Endometrium (tissue), 2 donors: Measurements from ENCODE around the gene MARVELD2.
"Not testable (repeated sequence)": the region's sequence is repeated elsewhere in the genome, so short reads cannot be mapped to it uniquely, and the experiment has no call there.

Experiments used
- FAIRE-seq: peaks from 2 replicates; lab custom pipeline; 2012; peaks lifted over from hg19 to GRCh38; lab: Jason Lieb, UNC
- donor health status: control.
- donor health status: control.

The MARVELD2 gene, protein sequence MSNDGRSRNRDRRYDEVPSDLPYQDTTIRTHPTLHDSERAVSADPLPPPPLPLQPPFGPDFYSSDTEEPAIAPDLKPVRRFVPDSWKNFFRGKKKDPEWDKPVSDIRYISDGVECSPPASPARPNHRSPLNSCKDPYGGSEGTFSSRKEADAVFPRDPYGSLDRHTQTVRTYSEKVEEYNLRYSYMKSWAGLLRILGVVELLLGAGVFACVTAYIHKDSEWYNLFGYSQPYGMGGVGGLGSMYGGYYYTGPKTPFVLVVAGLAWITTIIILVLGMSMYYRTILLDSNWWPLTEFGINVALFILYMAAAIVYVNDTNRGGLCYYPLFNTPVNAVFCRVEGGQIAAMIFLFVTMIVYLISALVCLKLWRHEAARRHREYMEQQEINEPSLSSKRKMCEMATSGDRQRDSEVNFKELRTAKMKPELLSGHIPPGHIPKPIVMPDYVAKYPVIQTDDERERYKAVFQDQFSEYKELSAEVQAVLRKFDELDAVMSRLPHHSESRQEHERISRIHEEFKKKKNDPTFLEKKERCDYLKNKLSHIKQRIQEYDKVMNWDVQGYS

DNA sequence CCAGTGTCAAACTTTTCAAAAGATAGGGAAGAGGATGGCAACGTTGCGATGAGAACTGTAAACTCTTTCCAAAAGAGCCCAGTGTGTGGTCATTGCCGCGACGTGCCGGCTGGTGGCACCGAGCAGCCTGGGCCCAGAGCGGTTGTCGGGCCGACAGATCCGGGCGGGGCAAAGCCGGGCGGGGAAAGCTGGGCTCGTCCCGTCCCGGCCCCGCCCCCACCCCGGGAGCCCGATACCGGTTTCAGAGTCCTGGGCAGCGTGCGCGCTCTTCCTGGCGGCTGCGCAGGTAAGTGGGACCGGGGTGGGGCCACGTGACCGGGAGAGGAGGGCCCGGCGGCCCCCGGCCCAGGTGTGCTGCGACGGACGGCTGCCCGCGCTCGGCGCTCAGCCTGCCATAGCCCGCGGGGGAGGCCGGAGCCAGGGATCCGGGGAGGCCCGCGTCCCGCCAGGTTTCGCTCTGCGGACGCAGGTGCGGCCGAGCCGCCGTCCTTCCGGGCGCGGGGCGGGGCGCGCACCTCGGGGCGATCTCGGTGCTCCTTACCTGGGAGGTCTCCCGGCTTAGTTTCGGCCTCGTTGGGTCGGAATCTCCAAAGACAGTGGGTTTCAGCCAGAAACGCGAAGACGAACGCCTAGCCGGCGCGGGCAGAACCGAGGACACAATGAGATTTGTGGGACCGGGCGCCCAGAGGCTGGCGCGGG is at the start of gene MARVELD2:
Gene MARVELD2, plus strand, starts transcription at position 232 of the 699 bp plus-strand sequence. CDS start 4,270 bp downstream, outside the sequence.
- no peak for FAIRE-seq

GRCh38 chr5:69367697-69368279 is 47.1 kb upstream of the MARVELD2 start:
- no peak for FAIRE-seq

GRCh38 chr5:69368458-69369339 is 46.2 kb upstream of the MARVELD2 start:
- FAIRE-seq: no peak

DNA sequence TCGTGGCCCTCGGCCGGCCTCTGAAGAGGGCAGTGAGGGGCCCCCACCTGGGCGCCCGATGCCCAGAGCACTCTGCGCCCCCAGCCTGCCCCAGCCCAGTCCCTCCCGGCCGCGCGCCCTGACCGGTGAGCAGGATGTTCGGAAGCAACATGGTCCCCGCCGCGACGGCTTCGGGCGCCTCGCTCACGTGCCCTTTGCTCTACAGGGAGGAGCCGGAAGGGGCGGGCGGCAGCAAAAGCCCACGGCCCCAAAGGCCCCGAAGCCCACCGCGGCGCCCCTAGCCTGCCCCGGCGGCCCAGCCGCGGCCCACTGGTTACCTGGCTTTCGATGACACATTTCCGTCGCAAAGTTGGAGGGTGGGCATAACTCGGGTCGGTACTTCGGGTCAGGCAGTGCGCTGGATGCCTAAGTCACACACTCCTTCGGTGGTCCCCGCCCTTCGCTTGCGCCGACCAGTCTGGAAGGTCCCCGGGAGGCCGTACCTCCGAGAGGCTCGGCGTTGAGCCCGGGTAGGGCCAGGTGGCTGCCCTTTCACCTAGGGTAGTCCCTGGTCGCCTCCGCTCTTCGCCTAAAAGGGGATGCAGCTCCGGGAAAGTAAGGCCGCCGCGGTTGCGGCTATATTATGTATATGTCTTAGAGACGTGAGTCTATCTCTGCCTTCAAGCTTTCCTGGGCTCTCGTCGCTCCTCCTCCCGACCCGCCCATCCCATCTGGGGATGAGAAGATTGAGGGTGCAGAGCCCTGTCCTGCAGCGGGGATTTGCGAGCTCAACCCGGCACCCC is 45.4 kb upstream of the MARVELD2 start, which contains the start of the genes AK6, RAD17 and TAF9:
Gene AK6, minus strand, starts transcription at position 181 of the 782 bp plus-strand sequence. Its CDS starts 30 bp downstream, at position 151.
Gene RAD17, plus strand, starts transcription at position 479 of the 782 bp plus-strand sequence. CDS start 2,391 bp downstream, outside the sequence.
Gene TAF9, minus strand, starts transcription at position 181 of the 782 bp plus-strand sequence. CDS start 3,783 bp downstream, outside the sequence.
- FAIRE-seq: no peak

DNA sequence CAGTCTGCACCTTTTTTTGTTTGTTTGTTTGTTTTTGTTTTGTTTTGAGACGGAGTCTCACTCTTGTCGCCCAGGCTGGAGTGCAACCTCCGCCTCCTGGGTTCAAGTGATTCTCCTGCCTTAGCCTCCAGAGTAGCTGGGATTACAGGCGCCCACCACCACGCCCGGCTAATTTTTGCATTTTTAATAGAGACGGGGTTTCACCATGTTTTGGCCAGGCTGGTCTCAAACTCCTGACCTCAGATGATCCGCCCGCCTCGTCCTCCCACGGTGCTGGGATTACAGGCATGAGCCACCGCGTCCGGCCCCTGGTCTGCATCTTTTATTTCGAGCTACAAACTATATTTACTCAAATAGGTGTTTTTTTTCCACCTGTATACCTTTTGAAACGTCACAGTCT is 44.6 kb upstream of the MARVELD2 start:
- not testable (repeated sequence) for FAIRE-seq

- FAIRE-seq: no peak
Observed at GRCh38 chr5:69372394-69372793, 42.5 kb upstream of the MARVELD2 start.

DNA sequence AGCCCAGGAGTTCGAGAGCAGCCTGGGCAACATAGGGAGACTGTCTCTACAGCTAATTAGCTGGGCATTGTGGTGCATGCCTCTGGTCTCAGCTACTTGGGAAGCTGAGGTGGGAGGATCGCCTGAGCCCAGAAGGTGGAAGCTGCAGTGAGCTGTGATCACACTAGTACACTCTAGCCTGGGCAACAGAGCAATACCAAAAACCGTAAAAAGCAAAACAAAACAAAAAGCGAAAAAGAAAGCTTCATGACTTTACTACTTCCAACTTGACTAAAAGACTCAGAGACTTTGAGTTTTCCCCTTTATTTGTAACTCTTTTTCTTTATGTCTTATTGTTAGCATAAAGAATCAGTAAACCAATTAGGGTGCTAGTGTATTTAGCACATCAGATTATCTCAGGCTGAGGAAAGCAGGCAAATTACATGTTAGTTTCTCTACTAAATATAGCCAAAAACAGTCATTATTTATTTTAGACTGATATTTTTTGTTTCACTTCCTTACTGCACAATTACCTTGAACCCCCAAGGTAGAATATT is 39.9 kb upstream of the MARVELD2 start:
- no peak for FAIRE-seq

DNA sequence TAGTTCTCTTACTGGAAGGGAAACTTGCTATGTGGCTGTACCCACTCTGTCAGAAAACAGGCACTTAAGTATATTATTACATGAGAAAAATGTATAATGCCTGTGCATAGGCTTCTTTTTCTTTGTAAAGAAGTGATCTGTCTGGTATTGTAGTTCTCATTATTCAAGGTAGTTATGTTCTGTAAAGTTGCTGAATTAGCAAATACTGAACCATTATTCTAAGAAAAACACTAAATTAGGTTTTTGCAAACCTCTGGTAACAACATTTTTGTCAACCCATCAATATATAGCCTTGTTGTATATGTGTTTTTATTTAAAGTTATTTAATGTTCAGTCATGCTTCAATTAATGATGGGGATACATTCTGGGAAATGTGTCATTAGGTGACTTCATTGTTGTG is 36.5 kb upstream of the MARVELD2 start:
- no peak for FAIRE-seq

GRCh38 chr5:69404659-69405330 is 10.1 kb upstream of the MARVELD2 start:
- FAIRE-seq: no peak

GRCh38 chr5:69415584-69415958 is 655 bp downstream of the MARVELD2 start:
- FAIRE-seq: no peak

DNA sequence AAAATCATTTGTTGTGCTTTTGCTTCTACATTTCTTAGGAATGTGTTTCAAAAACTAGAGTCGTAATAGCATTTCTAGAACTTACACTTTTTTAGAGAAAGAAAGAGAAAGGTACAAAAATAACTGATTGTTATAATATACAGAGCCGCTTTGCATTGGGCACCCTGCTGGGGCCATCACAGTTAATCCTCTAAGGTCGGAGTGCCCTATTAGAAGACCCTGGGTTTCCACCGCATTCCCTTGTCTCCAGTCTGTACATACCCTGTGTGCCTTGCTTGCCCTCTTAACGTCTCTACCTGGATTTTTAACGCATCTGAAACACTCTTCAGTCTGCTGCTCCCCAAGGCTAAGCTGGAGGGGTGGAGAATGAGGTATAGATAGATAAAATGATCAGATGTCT is 1.3 kb downstream of the MARVELD2 start:
- no peak for FAIRE-seq

DNA sequence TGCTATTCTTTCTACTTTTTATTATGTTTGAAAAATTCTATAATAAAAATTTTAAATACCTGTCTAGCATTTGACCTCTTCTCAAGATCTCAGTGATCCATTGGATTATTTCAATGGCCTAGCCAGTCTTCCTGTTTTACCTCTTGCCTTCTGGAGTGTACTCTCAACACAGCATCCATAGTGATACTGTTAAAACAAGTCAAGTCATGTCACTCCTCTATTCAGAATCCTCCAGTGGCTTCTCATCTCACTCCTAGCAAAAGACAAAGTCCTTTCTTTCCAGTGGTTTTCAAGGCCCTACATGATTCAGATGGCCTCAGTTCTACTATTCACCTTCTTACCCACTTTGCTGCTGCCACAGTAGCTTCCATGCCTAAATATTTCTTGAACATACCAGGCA is 1.8 kb downstream of the MARVELD2 start:
- FAIRE-seq: no peak

- no peak for FAIRE-seq
Observed at GRCh38 chr5:69418554-69418953, 3.6 kb downstream of the MARVELD2 start.

DNA sequence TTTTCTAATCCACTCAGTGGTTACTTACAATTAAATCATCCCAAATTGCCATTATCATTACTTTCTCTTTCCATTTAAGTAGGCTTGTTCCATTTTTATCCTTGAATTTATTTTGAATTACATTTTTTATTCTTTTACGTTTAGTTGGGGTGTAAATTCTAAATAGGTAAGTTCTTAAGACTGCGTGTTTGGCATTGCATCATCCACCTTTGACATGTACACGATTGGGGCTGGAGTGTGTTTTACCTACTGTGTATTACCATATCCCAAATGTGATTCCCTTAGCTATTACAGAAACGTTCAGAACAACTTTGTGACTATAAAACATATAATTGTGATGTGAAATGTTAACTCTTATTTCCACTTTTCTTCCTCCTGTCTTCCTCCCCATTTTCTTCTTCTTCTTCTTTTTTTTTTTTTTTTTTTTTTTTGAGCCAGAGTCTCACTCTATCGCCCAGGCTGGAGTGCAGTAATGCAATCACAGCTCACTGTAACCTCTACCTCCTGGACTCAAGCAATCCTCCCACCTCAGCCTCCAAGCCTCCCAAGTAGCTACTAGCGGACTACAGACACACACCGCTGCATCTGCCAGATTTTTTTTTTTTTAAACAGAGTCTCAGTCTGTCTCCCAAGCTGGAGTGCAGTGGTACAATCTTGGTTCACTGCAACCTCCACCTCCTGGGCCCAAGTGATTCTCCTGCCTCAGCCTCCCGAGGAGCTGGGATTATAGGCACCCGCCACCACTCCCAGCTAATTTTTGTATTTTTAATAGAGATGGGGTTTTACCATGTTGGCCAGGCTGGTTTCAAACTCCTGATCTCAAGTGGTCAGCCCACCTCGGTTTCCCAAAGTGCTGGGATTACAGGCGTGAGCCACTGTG is 16.7 kb downstream of the MARVELD2 start:
- FAIRE-seq: no peak

DNA sequence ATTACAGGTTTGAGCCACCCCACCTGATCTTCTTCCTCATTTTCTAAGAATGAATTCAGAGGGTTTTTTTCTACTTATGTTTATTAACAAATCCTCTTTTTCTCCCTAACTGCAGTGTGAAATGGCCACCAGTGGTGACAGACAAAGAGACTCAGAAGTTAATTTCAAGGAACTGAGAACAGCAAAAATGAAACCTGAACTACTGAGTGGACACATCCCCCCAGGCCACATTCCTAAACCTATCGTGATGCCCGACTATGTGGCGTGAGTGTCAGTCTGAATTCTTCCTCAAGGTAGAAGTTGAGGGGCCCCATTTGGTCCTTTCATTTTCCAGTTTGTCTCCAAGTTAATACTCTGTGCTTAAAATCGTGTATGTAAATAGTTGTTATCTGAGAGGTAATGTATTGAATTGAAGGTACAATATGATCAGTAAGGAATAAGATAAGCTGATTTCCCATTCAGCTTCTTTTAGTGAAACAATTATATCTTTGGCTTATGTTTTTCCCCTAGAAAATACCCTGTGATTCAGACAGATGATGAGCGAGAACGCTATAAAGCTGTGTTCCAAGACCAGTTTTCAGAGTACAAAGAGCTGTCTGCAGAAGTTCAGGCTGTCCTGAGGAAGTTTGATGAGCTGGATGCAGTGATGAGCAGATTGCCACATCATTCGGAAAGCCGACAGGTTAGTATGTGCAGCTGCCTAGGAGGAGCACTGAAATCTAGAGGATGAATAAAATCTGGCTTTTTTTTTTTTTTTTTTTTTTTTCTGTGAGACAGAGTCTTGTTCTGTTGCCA is 17.7 kb downstream of the MARVELD2 start:
- FAIRE-seq: no peak

DNA sequence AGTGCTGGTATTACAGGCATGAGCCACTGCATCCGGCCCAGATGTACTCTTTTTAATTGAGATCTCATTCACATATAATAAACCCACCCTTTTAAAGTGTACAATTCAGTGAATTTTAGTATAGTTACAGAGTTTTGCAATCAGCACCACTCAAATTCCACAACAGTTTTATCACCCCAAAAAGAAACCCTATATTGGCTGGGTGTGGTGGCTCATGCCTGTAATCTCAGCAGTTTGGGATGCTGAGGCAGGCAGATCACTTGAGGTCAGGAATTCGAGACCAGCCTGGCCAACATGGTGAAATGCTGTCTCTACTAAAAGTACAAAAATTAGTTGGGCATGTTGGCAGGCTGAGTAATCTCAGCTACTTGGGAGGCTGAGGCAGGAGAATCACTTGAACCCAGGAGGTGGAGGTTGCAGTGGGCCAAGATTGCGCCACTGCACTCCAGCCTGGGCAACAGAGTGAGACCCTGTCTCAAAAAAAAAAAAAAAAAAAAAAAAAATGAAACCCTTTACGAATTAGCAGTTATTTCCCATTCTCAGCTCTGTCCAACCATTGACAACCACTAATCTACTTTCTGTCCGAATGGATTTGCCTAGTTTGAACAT is 20.5 kb downstream of the MARVELD2 start:
- FAIRE-seq: not testable (repeated sequence)

GRCh38 chr5:69444127-69444754 is 29.3 kb downstream of the MARVELD2 start:
- no peak for FAIRE-seq
